ENCODE results near the gene NUAK2. TPM values are rescaled to one million over a fixed set of nuclear protein-coding genes. Genes with fewer than 3 reads are reported as not detected.
"Not testable (repeated sequence)": the region's sequence is repeated elsewhere in the genome, so short reads cannot be mapped to it uniquely, and the experiment has no call there.

NUAK2 gene
- total RNA-seq, 1 experiment from 2014 or later = 1.0 TPM

DNA sequence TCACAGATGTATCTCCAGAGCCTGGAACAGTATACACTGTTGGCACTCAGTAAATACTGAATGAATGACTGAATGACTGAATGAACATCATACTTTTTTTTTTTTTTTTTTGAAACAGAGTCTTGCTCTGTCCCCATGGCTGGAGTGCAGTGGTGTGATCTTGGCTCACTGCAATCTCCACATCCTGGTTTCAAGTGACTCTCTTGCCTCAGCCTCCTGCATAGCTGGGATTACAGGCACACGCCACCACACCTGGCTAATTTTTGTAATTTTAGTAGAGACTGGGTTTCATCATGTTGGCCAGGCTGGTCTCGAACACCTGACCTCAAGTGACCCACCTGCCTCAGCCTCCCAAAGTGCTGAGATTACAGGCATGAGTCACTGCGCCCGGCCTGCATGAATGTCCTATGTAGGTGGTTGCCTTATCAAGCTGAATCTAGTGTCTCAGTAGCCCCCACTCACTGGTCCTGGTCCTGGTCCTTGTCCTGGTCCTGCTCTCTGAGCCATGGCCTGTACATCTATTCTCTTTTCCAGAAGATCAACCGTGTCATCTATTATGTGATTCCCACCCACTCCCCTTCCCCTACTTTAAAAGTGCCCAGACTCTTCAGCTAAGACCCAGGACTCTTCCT, 23.9 kb downstream of the NUAK2 start:
- not testable (repeated sequence) for DNase-seq (ENCODE audit: low spot score)

DNA sequence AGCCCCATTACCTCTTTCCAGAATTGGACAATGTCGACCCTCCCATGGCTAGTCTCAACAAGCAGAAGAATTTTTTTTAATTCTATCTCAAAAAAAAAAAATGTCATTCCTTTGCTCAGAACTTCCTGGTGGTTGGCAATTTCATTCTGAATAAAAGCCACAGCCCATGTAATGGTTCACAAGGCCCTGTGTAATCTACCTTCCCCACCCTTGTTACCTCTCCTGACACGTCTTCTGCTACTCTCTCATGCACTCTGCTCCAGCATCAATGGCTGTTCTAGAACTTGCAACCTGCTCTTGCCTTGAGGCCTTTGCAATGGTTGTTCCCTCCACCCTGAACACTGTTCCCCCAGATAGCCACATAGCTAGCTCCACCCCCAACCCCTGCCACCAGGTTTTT, 25.4 kb downstream of the NUAK2 start:
- DNase-seq (ENCODE audit: low spot score) = no peak

DNA sequence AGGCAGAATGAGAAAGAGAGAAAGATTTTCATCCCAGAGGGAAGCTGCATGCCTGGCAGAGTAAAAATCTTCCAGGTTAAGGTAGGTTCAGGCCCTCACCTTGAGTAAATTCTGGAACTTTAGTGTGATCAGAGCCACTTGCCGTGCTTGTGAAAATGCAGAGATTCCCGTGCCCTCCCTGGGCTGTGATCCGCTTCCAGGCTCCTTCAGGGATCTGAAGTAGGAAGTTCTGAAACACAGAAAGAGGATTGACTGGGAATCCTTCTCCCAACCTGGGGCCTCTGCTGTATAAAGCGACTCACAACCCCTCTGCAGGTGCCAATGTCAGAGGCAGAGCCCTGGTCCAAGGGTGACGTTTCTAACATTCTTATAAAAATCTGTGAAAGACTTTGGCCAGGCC, 26.6 kb downstream of the NUAK2 start:
- DNase-seq (ENCODE audit: low spot score) = no peak

DNA sequence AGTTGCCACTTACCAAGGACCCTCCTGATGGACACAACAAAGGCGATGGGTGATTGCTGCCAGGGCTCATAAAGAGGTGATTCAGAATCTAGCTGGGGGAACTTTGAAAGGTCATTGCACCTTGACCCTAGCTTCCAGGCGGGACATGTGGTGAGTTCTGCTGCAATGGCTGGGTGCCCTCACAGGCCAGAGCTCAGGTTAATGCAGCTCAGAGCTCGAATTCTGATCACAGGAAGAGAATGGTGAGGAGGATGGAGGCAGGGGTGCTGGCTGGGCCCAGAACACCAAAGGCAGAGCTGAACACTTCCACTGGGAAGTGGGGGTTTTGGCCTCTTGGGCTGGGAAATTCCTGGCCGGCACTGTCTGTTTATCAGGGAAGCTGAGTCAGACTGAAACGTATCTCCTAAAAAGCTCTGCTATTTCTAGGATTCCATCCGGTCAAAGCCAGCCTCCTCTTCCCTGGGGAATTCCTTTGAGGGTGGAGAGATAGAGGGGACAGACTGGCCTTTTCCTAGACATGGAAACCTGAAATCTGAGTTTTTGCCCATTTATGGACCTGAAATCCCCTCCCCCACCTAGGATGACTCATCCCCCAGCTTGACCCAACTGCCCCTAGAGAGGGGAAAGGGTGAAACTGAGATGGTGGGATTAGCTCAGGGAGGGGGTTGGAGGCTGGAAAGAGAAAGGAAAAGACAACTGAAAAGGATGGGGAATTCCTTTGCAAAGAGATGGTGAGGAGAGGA, 27.2 kb downstream of the NUAK2 start:
- DNase-seq (ENCODE audit: low spot score) = peak; percentile 60

DNA sequence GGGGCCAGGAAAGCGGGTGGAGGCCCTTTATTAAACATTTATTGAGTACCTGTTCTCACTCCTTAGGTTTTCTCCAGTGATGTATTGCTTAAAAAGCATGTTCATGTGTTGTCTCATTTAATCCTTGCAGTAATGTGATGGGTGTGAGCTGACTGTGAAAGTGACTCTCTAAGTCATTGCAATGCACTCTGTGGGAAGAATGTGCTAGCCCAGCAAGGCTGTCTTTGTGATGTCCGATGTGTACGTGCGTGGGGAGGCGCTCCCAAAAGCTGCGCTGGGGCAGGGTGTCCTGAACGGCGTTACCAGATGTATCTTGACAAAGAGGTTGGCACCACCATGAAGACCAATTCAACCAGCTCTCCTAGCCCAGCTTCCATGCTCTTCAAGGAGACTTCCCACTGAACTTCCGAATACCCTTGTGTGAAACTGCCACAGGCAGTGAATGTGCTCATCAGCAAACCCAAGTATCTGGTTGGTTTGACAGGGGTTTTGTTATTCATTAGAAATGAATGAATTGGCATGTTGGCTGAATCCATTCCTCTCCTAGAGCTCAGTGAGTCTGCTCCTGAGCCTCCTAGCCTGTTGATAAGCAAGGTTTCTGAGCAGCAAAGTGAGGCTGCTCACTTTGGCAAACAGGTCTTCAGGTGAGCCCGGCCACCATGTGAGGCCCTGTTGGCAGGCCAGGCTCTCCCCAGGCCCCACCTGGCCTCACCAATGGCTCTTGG, 28.0 kb downstream of the NUAK2 start:
- no peak for DNase-seq (ENCODE audit: low spot score)

DNA sequence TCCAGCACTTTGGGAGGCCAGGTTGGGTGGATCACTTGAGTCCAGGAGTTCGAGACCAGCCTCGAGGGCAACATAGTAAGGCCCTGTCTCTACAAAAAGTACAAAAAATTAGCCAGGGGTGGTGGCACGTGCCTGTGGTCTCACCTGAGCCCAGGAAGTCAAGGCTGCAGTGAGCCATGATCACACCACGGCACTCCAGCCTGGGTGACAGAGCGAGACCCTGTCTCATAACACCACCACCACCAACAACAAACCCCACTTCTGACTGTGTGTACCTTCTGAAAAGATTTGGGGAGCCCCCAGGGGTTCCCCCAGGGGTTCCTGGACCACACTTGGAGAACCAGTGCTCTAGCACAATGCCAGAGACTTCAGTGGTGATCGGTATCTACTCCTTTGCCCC, 29.9 kb downstream of the NUAK2 start:
- DNase-seq (ENCODE audit: low spot score) = no peak

DNA sequence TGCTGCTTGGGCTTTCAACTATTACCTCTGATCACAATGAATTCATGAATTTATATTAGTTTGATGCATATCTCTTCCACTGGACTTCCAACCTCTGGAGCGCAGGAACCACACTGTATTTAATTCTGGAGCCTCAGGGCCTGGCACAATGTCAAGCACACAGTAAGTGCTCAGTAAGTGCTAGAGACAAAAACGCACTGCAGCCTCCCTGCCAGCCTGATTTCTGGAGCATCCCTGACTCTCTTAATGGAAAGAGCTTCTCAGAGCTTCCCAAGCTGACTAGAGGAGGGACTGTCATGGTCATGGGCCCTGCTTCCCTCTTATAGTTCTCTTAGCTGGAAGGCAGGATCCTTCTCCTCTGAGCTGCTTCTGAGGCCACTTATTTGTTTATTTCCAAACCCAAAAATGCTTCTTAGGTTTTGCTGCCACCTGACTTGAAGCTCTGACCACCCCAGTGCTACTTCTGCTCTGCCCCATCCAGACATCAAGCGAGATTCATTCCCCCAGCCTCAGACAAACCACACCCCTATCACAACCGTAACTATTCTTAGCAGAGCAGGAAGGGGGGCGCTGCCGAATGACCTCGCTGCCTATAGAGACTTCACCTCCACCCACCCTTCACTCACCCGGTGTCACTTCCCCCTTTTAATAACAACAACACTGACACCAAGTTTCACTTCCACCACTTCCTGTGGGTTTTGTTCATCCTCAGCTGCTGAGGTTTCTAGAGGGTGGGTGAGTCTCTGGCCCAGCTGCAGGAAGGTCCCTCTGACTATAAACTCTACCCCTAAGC, 33.6 kb downstream of the NUAK2 start:
- peak; percentile 54 for DNase-seq (ENCODE audit: low spot score)

DNA sequence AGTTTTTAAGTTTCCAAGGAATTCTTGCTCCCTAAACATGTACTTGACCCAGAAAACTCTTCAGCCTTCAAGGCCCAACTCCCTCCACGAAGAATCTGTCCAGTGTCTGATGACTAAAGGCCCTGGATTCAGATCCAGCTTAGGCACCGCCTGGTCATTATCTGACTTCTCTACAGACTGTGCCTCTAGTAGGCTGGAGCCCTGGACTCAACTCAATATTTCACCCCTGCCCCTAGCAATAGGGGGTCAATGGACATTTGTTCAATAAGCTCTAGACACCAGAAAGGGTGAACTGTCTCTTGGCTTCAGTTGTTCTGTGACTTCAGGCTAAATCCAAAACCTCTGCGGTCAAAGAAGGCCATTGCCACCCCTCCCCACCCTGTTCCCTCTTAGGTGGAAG, 34.5 kb downstream of the NUAK2 start:
- no peak for DNase-seq (ENCODE audit: low spot score)

DNA sequence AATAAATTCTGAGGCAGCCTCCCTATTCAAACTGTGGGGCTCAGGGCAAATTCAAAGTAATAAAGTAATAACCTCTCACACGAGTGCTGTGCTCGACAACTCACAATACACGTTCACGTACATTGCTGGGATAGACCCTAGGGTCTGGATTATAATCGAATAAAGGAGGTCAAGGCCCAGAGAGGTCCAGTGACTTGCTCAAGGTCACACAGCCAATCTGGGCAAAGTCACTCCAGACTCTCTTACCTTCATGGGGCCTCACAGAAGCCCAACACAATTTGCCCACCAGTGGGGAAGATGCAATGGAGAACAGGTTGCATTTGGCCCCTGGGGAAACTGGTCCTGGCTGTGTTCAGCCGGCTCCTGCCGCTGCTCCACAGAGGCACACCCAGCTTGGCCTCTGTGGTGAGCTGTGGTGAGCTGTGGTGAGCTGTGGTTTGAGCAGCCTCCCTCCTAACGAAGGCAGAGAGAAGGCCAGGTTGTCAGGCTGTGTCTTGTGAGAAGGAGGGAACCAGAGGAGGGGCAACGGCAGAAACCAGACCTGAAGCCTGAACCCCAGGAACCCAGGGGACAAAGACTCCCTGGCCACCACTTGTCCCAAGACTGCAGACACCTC, 35.1 kb downstream of the NUAK2 start:
- peak; percentile 75 for DNase-seq (ENCODE audit: low spot score)

DNA sequence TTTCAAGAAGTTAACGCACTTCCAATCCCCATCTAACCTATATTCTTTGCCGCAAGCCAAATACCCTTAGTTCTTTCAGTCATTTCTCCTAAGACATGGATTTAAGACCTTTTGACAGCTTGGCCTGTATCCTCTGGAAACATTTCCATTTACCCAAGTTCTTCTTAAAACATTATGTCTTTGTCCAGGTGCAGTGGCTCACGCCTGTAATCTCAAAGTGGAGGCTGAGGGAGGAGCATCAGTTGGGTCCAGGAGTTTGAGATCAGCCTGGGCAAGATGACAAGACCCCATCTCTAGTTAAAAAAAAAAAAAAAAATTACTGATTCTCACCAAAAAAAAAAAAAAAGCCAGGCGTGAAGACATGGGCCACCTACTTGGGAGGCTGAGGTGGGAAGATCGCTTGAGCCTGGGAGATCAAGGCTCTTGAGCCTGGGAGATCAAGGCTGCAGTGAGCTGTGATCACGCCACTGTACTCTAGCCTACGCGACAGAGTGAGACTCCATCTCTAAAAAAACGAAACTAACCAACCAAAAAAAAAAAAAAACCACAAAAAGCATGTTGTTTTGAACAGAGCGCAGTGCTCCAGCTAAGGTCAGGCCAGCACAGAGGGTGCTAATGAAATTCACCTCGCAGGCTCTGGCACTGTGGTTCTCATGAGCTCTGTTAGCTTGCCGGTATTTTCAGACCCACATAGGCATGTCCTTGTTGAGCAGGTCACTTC, 36.0 kb downstream of the NUAK2 start:
- DNase-seq (ENCODE audit: low spot score) = peak; percentile 49

DNA sequence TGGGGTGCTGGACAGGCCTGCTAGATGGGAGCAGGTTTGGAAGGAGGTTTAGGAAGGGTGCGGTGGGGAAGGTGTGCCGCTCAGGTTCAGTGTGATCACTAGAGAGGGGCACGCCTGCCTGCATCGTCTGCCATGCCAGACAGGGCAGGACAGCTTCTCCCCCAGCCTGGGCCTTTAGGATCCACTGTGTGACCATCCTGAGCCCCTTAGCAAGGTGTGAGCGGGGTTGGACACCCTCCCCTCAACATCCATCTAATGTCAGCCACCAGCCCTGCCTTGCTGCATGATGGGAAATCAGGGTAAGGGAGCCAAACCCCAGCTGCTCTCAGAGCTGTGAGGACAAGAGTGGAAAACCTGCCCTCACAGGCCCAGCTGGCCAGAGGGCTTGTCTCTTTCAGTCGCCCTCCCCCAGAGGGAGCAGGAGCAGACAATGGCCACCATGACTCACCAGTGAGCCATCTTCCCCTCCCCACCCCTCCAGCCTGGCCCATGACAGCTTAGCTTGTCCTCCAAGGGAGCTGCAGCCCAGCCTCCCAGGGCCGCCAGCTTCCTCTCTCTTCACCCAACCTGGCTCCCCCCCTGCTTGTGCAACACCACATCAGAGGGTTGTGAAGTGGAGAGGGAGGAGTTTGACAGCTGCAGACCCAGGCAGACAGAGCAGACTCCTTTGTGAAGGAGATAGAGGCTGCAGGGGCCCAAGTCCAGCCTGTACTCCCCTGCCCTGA, 37.0 kb downstream of the NUAK2 start:
- DNase-seq (ENCODE audit: low spot score) = peak; percentile 97

DNA sequence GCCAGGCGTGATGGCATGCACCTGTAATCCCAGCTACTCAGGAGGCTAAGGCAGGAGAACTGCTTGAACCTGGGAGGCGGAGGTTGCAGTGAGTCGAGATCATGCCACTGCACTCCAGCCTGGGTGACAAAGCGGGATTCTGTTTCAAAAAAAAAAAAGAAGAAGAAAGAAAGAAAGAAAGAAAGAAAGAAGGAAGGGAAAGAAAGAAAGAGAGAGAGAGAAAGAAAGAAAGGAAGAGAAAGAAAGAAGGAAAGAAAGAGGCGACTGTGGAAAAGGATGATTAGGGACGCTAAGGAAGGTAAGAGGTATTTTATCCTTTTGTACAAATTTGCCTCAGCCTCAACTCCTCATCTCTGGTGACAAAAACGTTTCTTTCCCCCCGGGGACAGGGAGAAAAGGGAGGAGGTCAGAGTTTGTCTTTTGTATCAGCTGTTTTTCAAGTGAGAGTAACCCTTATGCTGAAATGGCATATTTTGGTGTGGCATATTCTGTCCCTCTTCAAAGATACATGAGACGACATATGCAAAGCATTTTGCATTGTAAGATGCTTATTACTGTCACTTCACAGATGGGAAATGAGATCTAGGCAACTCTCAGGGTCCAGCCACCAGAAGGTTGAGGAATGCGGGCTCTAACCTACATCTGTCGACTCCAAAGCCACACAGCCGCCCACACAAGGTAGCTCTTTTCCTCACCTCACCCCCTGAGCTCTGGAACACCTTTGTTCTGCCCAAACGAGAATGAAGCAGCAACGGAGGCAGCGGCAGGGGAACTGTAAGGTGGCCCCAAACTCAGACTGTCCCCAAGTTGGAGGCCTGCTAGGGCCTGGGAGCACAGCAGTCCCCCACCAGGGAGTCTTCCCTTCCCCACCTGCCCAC, 38.0 kb downstream of the NUAK2 start:
- no peak for DNase-seq (ENCODE audit: low spot score)

DNA sequence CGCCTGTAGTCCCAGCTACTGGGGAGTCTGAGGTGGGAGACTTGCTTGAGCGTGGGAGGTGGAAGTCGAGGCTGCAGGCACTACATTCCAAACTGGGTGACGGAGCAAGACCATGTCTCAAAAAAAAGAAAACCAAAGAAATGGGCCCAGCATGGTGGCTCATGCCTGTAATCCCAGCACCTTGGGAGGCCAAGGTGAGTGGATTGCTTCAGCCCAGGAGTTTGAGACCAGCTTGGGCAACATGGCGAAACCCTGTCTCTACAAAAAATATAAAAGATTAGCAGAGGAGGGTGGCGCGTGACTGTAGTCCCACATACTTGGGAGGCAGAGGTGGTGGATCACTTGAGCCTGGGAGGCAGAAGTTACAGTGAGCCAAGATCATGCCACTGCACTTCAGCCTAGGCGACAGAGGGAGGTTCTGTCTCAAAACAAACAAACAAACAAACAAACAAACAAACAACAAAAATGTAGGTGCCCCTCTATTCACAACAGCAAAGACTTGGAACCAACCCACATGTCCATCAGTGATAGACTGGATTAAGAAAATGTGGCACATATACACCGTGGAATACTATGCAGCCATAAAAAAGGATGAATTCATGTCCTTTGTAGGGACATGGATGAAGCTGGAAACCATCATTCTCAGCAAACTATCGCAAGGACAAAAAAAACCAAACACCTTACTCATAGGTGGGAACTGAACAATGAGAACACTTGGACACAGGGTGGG, 40.7 kb downstream of the NUAK2 start:
- not testable (repeated sequence) for DNase-seq (ENCODE audit: low spot score)

DNA sequence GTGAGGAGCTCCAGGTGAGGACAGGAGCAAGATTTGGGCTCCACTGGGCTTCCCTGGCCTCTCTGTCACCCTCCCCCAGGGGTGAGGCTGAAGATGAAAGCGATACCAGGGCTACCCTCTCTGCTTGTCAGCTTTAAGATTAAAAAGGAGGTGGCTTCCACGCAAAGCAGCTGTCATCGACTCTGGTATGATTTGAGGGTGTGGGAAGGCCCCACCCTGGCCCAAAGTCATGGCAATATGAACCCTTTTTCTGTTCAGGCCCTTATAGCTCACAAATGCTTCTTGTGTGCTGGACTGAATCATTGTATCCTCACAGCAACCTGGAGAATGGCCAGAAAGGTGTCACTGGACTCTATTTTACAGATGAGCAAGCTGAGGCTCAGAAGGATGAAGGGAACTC, 41.6 kb downstream of the NUAK2 start:
- no peak for DNase-seq (ENCODE audit: low spot score)

DNA sequence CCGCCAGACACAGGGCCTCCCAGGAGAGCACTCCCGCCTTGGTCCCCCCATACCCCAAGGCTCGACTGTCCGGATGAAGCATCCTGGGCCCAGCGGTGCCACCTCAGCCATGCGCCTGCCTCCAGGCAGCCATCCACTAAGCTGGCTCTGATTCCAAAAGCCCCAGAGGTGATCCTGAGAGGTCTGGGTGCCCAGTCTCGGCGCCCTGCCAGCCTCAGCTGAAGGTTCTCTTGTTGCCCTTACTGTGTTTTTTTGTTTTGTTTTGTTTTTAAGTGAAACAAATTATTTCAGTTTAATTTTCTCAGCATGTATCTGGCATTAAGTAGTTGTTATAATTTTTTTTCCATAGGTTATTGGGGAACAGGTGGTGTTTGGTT, 44.9 kb downstream of the NUAK2 start:
- no peak for DNase-seq (ENCODE audit: low spot score)

DNA sequence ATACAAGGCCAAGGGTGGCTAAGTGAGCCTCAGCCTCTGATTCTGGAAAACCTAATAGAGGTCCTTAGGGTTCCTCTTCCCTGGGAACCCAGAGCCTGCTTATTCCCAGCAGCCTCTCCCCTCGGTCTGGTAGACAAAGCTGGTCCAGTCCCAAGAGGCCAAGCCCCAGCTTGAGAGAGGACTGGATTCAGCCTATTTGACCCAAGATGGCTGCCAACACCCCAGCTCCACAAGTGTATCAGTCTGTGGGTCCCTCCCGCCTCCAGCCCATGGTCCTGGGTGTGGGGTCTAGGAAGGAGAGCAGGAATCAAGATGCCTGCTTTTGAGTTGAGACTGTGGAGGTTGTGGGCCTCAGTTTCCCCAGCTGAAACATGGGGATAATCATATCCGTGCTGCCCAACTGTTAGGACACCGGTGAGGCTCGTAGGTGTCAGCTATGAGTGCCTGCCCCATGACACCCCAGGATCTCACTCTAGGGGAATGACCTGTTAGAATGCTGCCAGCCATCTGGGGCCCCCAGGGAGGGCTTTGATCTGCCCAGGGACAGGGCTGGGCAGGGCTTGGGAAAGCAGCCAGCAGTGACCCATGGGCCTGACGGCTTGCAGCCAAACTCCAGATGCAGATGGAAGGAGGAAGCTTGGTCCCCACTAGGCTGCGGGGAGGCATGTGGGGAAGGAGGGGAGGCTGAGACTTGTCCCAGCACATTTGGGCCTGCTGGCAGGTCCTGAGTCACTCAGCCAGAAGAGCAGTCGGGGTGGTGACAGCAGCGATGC, 45.4 kb downstream of the NUAK2 start:
- DNase-seq (ENCODE audit: low spot score) = no peak

DNA sequence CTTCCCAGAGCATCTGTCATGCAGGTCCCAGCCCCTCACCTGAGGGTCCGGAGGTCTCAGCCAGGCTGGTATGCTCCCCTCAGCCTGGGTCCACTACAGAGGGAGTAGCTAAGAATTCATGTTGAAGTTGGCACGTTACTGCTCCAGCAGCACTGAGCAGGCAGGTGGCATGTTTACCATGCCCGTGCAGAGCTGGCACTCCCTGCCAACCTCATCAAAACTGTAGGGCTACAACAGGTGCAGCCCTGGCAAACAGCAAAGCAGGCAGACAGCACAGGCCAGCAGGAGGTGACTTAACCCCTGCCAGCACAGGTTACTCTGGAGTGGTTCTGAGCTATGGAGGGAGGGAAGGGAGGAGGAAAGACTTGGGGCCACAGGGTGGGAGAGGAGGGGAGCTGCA, 46.4 kb downstream of the NUAK2 start:
- DNase-seq (ENCODE audit: low spot score) = no peak
